ENCODE results near the gene PXDN. TPM values are rescaled to one million over a fixed set of nuclear protein-coding genes. Genes with fewer than 3 reads are reported as not detected.

The PXDN gene
- total and polyA plus RNA-seq, 10 of the 15 experiments (the other 5 are each of a cell fraction or from before 2014, with no cell fraction given): 0.12 to 0.69 (median 0.23) TPM; not detected in 5

DNA sequence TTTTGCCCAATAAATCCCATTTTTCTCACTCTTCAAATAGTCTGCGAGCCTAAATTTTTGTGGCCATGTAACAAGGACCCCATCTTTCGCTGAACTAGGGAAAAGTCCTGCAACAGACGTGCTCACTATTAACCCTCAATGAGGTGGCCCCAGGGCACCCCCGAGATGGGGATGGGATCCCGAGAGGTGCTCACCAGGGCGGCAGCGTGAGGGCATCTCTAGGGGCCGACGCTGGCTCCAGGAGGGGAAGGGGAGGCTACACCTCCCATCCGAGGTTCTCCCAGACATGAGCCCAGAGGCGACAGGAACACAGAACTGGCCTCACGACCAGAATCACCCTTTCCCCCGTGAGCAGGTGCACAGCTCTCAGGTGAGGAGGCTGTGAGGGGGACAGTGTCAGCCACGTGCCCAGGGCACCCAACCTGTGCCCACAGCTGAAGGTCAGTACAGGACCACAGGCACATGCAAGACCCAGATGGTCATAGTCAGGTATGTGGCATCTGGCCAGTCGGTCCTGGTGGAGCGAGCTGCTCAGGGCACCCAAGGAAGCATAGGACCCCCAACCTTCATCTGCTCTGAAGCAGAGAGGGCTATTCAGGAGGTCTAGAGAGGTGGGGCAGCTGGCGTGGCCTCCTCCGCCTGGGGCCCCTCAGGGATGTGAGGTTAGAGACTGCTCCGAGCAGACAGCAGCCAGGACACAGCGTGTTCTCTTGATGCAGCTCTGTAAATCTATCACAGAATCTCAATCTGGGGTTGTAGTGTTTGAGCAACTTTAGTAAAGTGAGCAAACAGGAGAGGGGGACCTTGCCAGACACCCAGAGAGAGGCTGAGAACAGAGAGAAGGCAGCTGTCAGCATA lies 62.8 kb downstream of the PXDN start (continued):
- TF ChIP-seq, protein P1, sequence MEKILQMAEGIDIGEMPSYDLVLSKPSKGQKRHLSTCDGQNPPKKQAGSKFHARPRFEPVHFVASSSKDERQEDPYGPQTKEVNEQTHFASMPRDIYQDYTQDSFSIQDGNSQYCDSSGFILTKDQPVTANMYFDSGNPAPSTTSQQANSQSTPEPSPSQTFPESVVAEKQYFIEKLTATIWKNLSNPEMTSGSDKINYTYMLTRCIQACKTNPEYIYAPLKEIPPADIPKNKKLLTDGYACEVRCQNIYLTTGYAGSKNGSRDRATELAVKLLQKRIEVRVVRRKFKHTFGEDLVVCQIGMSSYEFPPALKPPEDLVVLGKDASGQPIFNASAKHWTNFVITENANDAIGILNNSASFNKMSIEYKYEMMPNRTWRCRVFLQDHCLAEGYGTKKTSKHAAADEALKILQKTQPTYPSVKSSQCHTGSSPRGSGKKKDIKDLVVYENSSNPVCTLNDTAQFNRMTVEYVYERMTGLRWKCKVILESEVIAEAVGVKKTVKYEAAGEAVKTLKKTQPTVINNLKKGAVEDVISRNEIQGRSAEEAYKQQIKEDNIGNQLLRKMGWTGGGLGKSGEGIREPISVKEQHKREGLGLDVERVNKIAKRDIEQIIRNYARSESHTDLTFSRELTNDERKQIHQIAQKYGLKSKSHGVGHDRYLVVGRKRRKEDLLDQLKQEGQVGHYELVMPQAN (conservative IDR thresholded peaks at IDR 0.05): no peak

DNA sequence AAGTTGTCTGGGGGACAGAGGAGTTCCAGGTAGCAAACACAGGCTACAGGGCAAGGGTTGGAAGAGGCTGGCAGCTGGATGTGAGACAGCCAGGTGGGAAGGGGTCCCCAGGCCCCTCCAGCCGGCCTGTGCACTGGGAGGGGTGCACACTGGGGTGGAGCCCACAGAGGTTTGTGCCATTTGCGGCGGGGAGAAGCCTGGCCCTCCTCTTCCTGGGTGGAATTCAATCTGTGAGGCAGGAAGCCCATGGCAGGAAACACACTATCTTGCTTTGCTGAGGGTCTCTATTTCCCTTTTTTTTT lies 63.3 kb downstream of the PXDN start:
- H3K4me2 ChIP-seq (ENCODE audit: control insufficient read depth, insufficient read depth): no peak overlapping the region
- CTCF ChIA-PET: no interaction called here
- no peak overlapping the region for H3K4me3 ChIP-seq
- RAD21 ChIA-PET (ENCODE audit: unreplicated experiment): no interaction called here
- H4K20me1 ChIP-seq (ENCODE audit: control insufficient read depth, insufficient read depth): no peaks in the 10 kb centered on the region
- DNase-seq (ENCODE audit: low read depth, low spot score) (no peak), ATAC-seq (no peak), FAIRE-seq (no peak)
- H3K27me3 ChIP-seq (replicated peaks in 1 of 2; ENCODE audit: control insufficient read depth in 2 of 2, insufficient read depth in 2 of 2, low read length in 1 of 2): no peaks in the 10 kb centered on the region
- no TSS peak for BruUV-seq (replicated peaks)
- no peak overlapping the region for H3K27ac ChIP-seq (ENCODE audit: control insufficient read depth, insufficient read depth)
- SMC1A ChIA-PET (ENCODE audit: uncharacterized antibody, unreplicated experiment): no interaction called here
- WGBS (ENCODE audit: insufficient coverage, insufficient replicate concordance, low lambda C conversion rate, missing lambda C conversion rate): 61% methylated on average over 3 of the region's 3 CpGs
- no peak overlapping the region for H2AFZ ChIP-seq (ENCODE audit: control insufficient read depth, low read depth, low read length)
- no peaks in the 10 kb centered on the region; the same call in 2 of the 3 replicates for H3K9me3 ChIP-seq (replicated peaks; ENCODE audit: control insufficient read depth, insufficient read depth, low read length)
- no peaks in the 10 kb centered on the region for H3K79me2 ChIP-seq (ENCODE audit: control insufficient read depth, insufficient read depth, low read length)
- no peaks in the 10 kb centered on the region for H3K4me1 ChIP-seq (ENCODE audit: control insufficient read depth, insufficient read depth, low read length)
- H3K36me3 ChIP-seq (ENCODE audit: control insufficient read depth in 2 of 2, insufficient read depth in 2 of 2, low read length in 1 of 2): no peaks in the 10 kb centered on the region
- in situ Hi-C loops (cut with MboI) (no loop called here), intact Hi-C loops (cut with micrococcal nuclease; ENCODE audit: unreplicated experiment) (no loop called here)
- POLR2A ChIA-PET: no interaction called here
- no peak overlapping the region for H3K9ac ChIP-seq (ENCODE audit: control insufficient read depth, insufficient read depth, low read length)
- TF ChIP-seq, protein P2, sequence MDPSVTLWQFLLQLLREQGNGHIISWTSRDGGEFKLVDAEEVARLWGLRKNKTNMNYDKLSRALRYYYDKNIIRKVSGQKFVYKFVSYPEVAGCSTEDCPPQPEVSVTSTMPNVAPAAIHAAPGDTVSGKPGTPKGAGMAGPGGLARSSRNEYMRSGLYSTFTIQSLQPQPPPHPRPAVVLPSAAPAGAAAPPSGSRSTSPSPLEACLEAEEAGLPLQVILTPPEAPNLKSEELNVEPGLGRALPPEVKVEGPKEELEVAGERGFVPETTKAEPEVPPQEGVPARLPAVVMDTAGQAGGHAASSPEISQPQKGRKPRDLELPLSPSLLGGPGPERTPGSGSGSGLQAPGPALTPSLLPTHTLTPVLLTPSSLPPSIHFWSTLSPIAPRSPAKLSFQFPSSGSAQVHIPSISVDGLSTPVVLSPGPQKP (IDR thresholded peaks at IDR 0.05; ENCODE audit: low read depth, low read length): no peak
- TF ChIP-seq ESRRA (IDR thresholded peaks at IDR 0.05; ENCODE audit: low read length): no peak
- TF ChIP-seq, protein P3, sequence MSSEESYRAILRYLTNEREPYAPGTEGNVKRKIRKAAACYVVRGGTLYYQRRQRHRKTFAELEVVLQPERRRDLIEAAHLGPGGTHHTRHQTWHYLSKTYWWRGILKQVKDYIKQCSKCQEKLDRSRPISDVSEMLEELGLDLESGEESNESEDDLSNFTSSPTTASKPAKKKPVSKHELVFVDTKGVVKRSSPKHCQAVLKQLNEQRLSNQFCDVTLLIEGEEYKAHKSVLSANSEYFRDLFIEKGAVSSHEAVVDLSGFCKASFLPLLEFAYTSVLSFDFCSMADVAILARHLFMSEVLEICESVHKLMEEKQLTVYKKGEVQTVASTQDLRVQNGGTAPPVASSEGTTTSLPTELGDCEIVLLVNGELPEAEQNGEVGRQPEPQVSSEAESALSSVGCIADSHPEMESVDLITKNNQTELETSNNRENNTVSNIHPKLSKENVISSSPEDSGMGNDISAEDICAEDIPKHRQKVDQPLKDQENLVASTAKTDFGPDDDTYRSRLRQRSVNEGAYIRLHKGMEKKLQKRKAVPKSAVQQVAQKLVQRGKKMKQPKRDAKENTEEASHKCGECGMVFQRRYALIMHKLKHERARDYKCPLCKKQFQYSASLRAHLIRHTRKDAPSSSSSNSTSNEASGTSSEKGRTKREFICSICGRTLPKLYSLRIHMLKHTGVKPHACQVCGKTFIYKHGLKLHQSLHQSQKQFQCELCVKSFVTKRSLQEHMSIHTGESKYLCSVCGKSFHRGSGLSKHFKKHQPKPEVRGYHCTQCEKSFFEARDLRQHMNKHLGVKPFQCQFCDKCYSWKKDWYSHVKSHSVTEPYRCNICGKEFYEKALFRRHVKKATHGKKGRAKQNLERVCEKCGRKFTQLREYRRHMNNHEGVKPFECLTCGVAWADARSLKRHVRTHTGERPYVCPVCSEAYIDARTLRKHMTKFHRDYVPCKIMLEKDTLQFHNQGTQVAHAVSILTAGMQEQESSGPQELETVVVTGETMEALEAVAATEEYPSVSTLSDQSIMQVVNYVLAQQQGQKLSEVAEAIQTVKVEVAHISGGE (CRISPR knock-in tag; IDR thresholded peaks at IDR 0.05): no peak
- no peak for TF ChIP-seq BMI1 (IDR thresholded peaks at IDR 0.05; ENCODE audit: borderline replicate concordance)
- TF ChIP-seq IKZF1 (conservative IDR thresholded peaks at IDR 0.05): no peak
- TF ChIP-seq, protein P4, sequence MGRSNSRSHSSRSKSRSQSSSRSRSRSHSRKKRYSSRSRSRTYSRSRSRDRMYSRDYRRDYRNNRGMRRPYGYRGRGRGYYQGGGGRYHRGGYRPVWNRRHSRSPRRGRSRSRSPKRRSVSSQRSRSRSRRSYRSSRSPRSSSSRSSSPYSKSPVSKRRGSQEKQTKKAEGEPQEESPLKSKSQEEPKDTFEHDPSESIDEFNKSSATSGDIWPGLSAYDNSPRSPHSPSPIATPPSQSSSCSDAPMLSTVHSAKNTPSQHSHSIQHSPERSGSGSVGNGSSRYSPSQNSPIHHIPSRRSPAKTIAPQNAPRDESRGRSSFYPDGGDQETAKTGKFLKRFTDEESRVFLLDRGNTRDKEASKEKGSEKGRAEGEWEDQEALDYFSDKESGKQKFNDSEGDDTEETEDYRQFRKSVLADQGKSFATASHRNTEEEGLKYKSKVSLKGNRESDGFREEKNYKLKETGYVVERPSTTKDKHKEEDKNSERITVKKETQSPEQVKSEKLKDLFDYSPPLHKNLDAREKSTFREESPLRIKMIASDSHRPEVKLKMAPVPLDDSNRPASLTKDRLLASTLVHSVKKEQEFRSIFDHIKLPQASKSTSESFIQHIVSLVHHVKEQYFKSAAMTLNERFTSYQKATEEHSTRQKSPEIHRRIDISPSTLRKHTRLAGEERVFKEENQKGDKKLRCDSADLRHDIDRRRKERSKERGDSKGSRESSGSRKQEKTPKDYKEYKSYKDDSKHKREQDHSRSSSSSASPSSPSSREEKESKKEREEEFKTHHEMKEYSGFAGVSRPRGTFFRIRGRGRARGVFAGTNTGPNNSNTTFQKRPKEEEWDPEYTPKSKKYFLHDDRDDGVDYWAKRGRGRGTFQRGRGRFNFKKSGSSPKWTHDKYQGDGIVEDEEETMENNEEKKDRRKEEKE (IDR thresholded peaks at IDR 0.05): no peak
- no peak for TF ChIP-seq HDAC6 (IDR thresholded peaks at IDR 0.05; ENCODE audit: unreplicated experiment)
- TF ChIP-seq NFYB (IDR thresholded peaks at IDR 0.05; ENCODE audit: insufficient read depth, low read depth, low read length): no peak
- TF ChIP-seq EP300 (IDR thresholded peaks at IDR 0.05; ENCODE audit: borderline replicate concordance in 1 of 2, control insufficient read depth in 1 of 2, low read depth in 2 of 2, low read length in 2 of 2): no peak
- no peak for TF ChIP-seq SUPT20H (IDR thresholded peaks at IDR 0.05; ENCODE audit: borderline replicate concordance, control insufficient read depth, low read depth, low read length)

Data from GM12878 (cell line).